B cell (primary cell): ENCODE results near the gene C4BPA. TPM values are rescaled to one million over a fixed set of nuclear protein-coding genes. Genes with fewer than 3 reads are reported as not detected.

ENCODE experiments used
- ATAC-seq: fragments of 200-7000 bp; cut with Tn5 transposase; one replicate; pipeline ENCODE4 v1.10.0; 2021; ENCODE audit warnings: low read depth, mild to moderate bottlenecking, moderate number of reproducible peaks, moderate library complexity
- CTCF ChIA-PET: fragments of 350-600 bp; sonication (Branson Sonifier 250); formaldehyde crosslinking; loops from one replicate; lab custom pipeline; 2021; ENCODE audit warnings: antibody characterized with exemption, inconsistent platforms; lab: Charles Lee
- POLR2A ChIA-PET: fragments of 350-600 bp; sonication (Branson Sonifier 250); formaldehyde crosslinking; loops from one replicate; lab custom pipeline; 2021; ENCODE audit warnings: antibody characterized with exemption; lab: Charles Lee
- DNase-seq: peaks from one replicate; pipeline ENCODE4 v3.0.0; 2013
- H2AFZ ChIP-seq: 2 replicates; pipeline ENCODE4 v1.6.1; 2012; ENCODE audit warnings: mild to moderate bottlenecking, low read depth, low read length; ENCODE audit not compliant: insufficient read depth, poor library complexity, severe bottlenecking
- H3K27ac ChIP-seq, 2 donors: 1 replicate in 1 of 2; 2 replicates in 1 of 2; pipeline ENCODE4 v1.5.1; 2012 to 2013; ENCODE audit warnings: low read length in 2 of 2, mild to moderate bottlenecking in 2 of 2, moderate library complexity in 1 of 2
- H3K27me3 ChIP-seq, 4 experiments: fragments of 200-600 bp in 1 of 4; sonication (generic) in 1 of 4; replicated peaks in 1 of 4; 1 replicate in 2 of 4; 2 replicates in 2 of 4; pipeline versions ENCODE4 v1.6.1 to v1.7.0; 2013 to 2016; ENCODE audit warnings: low read length in 3 of 4, mild to moderate bottlenecking in 2 of 4, mixed read lengths in 1 of 4, moderate library complexity in 1 of 4; ENCODE audit not compliant: insufficient read depth in 4 of 4, control insufficient read depth in 3 of 4; ENCODE audit errors: control extremely low read depth in 1 of 4
- H3K36me3 ChIP-seq, 2 experiments: replicated peaks in 1 of 2; 1 replicate in 1 of 2; 2 replicates in 1 of 2; pipeline versions ENCODE4 v1.6.1 to v1.7.1; 2013; ENCODE audit warnings: low read length in 1 of 2; ENCODE audit not compliant: insufficient read depth in 2 of 2, control insufficient read depth in 1 of 2; ENCODE audit errors: control extremely low read depth in 1 of 2, extremely low read depth in 1 of 2
- H3K4me1 ChIP-seq, 2 donors: fragments of 200-600 bp in 1 of 2; sonication (generic) in 1 of 2; 1 replicate in 1 of 2; 2 replicates in 1 of 2; pipeline versions ENCODE4 v1.5.1 to v1.6.1; 2013 to 2017; ENCODE audit warnings: low read length in 2 of 2; ENCODE audit not compliant: control insufficient read depth in 2 of 2, insufficient read depth in 2 of 2
- H3K4me2 ChIP-seq: replicated peaks from 2 replicates; pipeline ENCODE3; 2012; ENCODE audit warnings: mild to moderate bottlenecking, low read depth, low read length; ENCODE audit not compliant: poor library complexity, severe bottlenecking
- H3K4me3 ChIP-seq, 5 experiments: fragments of 200-600 bp in 1 of 5; sonication (generic) in 1 of 5; 1 replicate in 3 of 5; 2 replicates in 2 of 5; pipeline versions ENCODE4 v1.5.1 to v1.7.0; 2011 to 2016; ENCODE audit warnings: low read length in 4 of 5, mild to moderate bottlenecking in 4 of 5, low read depth in 2 of 5, control low read depth in 1 of 5, moderate library complexity in 1 of 5; ENCODE audit not compliant: insufficient read depth in 1 of 5; ENCODE audit errors: control extremely low read depth in 1 of 5, extremely low read depth in 1 of 5
- H3K79me2 ChIP-seq: fragments of 200-600 bp; sonication (generic); one replicate; pipeline ENCODE4 v1.6.0; 2016; ENCODE audit warnings: low read length; ENCODE audit not compliant: control insufficient read depth, insufficient read depth
- H3K9ac ChIP-seq: fragments of 200-600 bp; sonication (generic); 2 replicates; pipeline ENCODE4 v1.6.1; 2017; ENCODE audit warnings: mild to moderate bottlenecking, low read length, moderate library complexity
- H3K9me3 ChIP-seq, 3 donors: one replicate each; pipeline versions ENCODE4 v1.6.1 to v1.7.1; 2013; ENCODE audit warnings: low read length in 2 of 3; ENCODE audit not compliant: control insufficient read depth in 2 of 3, insufficient read depth in 1 of 3; ENCODE audit errors: control extremely low read depth in 1 of 3
- H4K20me1 ChIP-seq: 2 replicates; pipeline ENCODE4 v1.6.0; 2012; ENCODE audit warnings: mild to moderate bottlenecking, low read length; ENCODE audit not compliant: insufficient read depth, control insufficient read depth, poor library complexity, severe bottlenecking
- H3K27ac Mint-ChIP-seq: one replicate; pipeline ENCODE4 v1.8.0; 2021; ENCODE audit warnings: mixed read lengths
- H3K27me3 Mint-ChIP-seq: one replicate; pipeline ENCODE4 v1.8.0; 2021; ENCODE audit warnings: mixed read lengths
- H3K4me1 Mint-ChIP-seq: one replicate; pipeline ENCODE4 v1.8.0; 2021; ENCODE audit warnings: mixed read lengths
- H3K4me3 Mint-ChIP-seq: one replicate; pipeline ENCODE4 v1.8.0; 2021; ENCODE audit warnings: mixed read lengths
- H3K9me3 Mint-ChIP-seq: one replicate; pipeline ENCODE4 v1.8.0; 2022; ENCODE audit warnings: mixed read lengths; ENCODE audit not compliant: insufficient read depth
- EZH2 ChIP-seq: IDR thresholded peaks from 2 replicates; pipeline ENCODE4 v1.6.1; 2012; ENCODE audit warnings: borderline replicate concordance, low read depth, mild to moderate bottlenecking, moderate library complexity, low read length; ENCODE audit not compliant: insufficient read depth, poor library complexity, severe bottlenecking
- WGBS: methylation state at CpG from one replicate; pipeline ENCODE4 v1.1.5; 2013; ENCODE audit warnings: missing lambda C conversion rate; ENCODE audit not compliant: insufficient coverage; 5-methylcytosine and 5-hydroxymethylcytosine counted together
- intact Hi-C: fragments of 100-400 bp; cut with micrococcal nuclease; formaldehyde crosslinking; loops from one replicate; pipeline ENCODE4 v1.10.0; 2022
- polyA plus RNA-seq: library from polyadenylated mRNA; depleted of rRNA; stranded (reverse); fragments of >200 nt; gene quantifications from 2 replicates; pipeline ENCODE4 v1.2.3, GENCODE V29; 2012
- total RNA-seq, 2 donors: library from RNA; stranded (reverse); fragments of 120-200 nt in 1 of 2; gene quantifications; 1 replicate in 1 of 2; 2 replicates in 1 of 2; pipeline versions ENCODE4 v1.2.3 to v1.2.4, GENCODE V29; 2013 to 2022
- TF ChIP-seq, protein P1 (sequence below): fragments of 200-600 bp; IDR thresholded peaks from one replicate; pipeline ENCODE4 v1.8.0; 2022; ENCODE audit warnings: antibody characterized with exemption, mild to moderate bottlenecking

Gene C4BPA
- total and polyA plus RNA-seq, 2 donors (not counting 1 experiment from before 2014, with no cell fraction given) = not detected

GRCh38 chr1:207078578-207079132 lies 25.4 kb upstream of the C4BPA start:
- no peaks in the 10 kb centered on the region for H4K20me1 ChIP-seq
- H3K36me3 ChIP-seq = peaks cover 0 to 3% of the 10 kb centered on the region in 2 experiments
- TF ChIP-seq EZH2 = no peak
- intact Hi-C loops = loop anchor here (1.0 to 5.0 kb wide), 2 partner anchors 71 to 421 kb away; no protein-coding TSS in a partner anchor
- ATAC-seq = no peak
- no peaks in the 10 kb centered on the region for H3K27me3 ChIP-seq
- ChIA-PET CTCF (interaction anchor here (0.7 to 13.0 kb wide), 14 partner anchors 10 to 434 kb away, joined by 3 to 209 read pairs (median 4); partner anchors contain the start of genes C4BPB, PFKFB2 and YOD1), POLR2A (no interaction called here)
- Mint-ChIP-seq H3K4me1 (peaks cover 1% of the 10 kb centered on the region), H3K27ac (no peak overlapping the region), H3K4me3 (no peak overlapping the region), H3K27me3 (no peaks in the 10 kb centered on the region), H3K9me3 (no peaks in the 10 kb centered on the region)
- no peak overlapping the region for H3K27ac ChIP-seq
- H3K4me1 ChIP-seq = no peaks in the 10 kb centered on the region
- no peaks in the 10 kb centered on the region for H3K9me3 ChIP-seq
- DNase-seq = no peak
- H2AFZ ChIP-seq = no peak overlapping the region
- no peak overlapping the region for H3K9ac ChIP-seq
- H3K79me2 ChIP-seq = no peaks in the 10 kb centered on the region
- no peak overlapping the region for H3K4me2 ChIP-seq
- H3K4me3 ChIP-seq = no peak overlapping the region
- 91% methylated on average over 10 of the region's 11 CpGs for WGBS

- ChIA-PET CTCF (interaction anchor here (1.0 to 13.0 kb wide), 15 partner anchors 10 to 421 kb away, joined by 3 to 209 read pairs (median 4); partner anchors contain the start of genes C4BPB, CR1, PFKFB2 and YOD1), POLR2A (no interaction called here)
- Mint-ChIP-seq H3K27ac (no peak overlapping the region), H3K9me3 (no peaks in the 10 kb centered on the region), H3K27me3 (no peaks in the 10 kb centered on the region), H3K4me1 (peaks cover 4% of the 10 kb centered on the region), H3K4me3 (no peak overlapping the region)
- Histone ChIP-seq H2AFZ (no peak overlapping the region), H3K4me1 (peaks cover under 1 to 3% of the 10 kb centered on the region in 2 donors), H3K4me2 (no peak overlapping the region), H3K36me3 (peaks cover 0 to 3% of the 10 kb centered on the region in 2 experiments), H4K20me1 (no peaks in the 10 kb centered on the region), H3K27ac (no peak overlapping the region), H3K9me3 (no peaks in the 10 kb centered on the region), H3K79me2 (no peaks in the 10 kb centered on the region), H3K4me3 (no peak overlapping the region), H3K9ac (no peak overlapping the region), H3K27me3 (no peaks in the 10 kb centered on the region)
- ATAC-seq = no peak
- TF ChIP-seq EZH2 = no peak
- TF ChIP-seq, protein P1, sequence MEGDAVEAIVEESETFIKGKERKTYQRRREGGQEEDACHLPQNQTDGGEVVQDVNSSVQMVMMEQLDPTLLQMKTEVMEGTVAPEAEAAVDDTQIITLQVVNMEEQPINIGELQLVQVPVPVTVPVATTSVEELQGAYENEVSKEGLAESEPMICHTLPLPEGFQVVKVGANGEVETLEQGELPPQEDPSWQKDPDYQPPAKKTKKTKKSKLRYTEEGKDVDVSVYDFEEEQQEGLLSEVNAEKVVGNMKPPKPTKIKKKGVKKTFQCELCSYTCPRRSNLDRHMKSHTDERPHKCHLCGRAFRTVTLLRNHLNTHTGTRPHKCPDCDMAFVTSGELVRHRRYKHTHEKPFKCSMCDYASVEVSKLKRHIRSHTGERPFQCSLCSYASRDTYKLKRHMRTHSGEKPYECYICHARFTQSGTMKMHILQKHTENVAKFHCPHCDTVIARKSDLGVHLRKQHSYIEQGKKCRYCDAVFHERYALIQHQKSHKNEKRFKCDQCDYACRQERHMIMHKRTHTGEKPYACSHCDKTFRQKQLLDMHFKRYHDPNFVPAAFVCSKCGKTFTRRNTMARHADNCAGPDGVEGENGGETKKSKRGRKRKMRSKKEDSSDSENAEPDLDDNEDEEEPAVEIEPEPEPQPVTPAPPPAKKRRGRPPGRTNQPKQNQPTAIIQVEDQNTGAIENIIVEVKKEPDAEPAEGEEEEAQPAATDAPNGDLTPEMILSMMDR = no peak
- no peak for DNase-seq
- intact Hi-C loops = loop anchor here (5.0 kb wide), 2 partner anchors 72 to 258 kb away; no protein-coding TSS in a partner anchor
- 100% methylated on average over 3 of the region's 6 CpGs for WGBS
Observed at GRCh38 chr1:207079706-207080241, 24.3 kb upstream of the C4BPA start.
